ENCODE data around the gene STK33.
"Not testable (repeated sequence)": the region's sequence is repeated elsewhere in the genome, so short reads cannot be mapped to it uniquely, and the experiment has no call there.

STK33 gene

DNA sequence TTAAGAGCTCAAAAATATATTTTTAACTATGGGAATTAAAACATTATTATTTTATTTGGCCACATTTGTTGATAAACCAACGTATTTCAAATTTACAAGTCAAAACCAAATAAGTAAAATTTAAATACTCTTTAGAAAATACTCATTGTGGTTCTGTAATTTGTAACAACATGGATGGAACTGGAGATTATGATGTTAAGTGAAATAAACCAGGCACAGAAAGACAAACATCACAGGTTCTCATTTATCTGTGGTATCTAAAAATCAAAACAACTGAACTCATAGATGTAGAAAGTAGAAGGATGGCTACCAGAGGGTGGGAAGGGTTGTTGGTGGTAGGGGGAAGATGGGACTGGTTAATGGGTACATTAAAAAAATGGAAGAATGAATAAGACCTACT, 50.8 kb downstream of the STK33 start:
- no peak for DNase-seq (ENCODE audit: low spot score)

DNA sequence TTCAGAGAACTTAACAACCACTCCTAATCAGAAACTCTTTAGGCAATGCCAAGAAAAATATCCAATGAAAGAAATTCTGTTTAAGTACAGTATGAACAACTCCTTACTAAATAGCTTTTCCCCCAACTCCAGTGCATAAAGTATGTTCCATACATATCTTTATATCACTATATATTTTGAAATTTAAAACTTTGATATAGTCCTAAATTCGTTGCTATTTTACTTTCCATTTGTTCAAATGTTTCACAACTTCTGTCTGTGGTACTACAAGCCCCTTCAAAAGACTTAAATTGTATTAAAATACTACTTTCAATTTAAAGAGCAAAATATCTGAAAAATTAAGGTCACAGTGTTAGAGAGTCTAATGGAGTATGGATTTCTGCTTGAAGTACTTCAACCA, 52.6 kb downstream of the STK33 start:
- no peak for DNase-seq (ENCODE audit: low spot score)

DNA sequence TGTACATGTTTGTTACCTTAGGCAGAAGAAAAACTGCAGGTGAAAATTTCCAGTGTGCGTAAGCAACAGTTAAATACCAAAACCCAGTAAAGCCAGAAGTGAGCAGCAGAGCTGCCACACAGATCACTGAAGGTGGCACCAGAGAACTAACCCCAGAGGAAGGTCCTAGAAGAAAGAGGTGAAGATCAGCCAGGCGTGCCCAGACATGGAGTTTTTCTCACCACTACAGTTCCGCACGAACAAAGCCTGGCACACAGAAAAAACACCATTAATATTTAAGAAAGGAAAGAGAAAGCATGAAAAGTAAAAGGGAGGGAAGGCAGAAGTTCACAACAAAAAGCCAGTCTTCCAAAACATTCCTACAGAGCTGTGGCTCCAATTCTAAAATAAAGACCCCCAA, 60.7 kb downstream of the STK33 start:
- no peak for DNase-seq (ENCODE audit: low spot score)

DNA sequence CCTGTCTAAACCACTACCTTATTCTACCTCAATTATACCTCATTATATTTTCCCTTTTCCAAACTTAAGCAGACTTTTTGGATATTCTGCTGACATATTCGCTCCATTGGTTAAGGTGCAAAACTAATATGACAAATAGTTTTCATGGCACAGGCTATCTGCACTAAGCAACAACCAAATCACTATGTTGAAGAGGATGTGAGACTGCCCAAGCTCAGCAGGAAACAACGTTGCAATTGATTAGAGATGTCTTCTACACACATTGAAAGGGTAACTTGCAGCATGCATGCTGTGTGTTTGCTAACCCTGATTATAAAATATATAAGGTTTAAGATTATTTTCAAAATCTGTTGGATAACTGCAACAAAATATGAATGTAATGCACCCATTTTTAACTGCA, 61.6 kb downstream of the STK33 start:
- no peak for DNase-seq (ENCODE audit: low spot score)

DNA sequence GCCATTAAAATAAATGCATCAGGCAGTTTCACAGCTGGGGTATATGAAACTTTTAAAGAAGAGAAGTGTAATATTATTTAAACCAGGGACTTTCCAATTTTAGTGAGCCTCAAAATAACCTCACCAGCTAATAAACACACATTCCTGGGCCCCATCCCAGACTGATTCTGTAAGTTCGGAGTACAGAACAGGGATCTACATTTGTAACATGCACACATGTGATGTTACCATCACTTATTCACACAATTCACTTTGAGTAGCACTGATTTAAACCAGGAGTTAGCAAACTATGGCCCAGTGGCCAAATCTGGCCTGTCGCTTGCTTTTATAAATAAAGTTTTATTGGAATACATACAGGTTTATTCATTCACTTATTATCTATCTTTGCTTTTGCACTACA, 62.0 kb downstream of the STK33 start:
- DNase-seq (ENCODE audit: low spot score), result no peak

DNA sequence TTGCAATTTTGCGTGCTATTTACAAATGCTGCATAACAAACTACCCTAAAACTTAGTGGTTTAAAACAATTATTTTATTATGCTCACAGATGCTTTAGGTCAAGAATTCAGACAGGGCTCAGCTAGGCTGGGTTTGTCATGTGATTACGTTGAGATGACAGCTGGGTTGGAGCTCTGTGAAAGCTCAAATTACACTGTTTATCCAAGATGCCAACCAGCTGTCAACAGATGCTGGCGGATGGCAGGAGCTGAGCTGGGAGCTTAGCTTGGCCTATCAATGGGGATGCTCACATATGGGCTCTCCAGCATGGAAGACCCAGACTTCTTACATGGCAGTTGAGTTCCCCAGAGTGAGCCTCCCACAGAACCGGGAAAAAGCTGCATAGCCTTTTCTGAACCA, 62.7 kb downstream of the STK33 start:
- no peak for DNase-seq (ENCODE audit: low spot score)

DNA sequence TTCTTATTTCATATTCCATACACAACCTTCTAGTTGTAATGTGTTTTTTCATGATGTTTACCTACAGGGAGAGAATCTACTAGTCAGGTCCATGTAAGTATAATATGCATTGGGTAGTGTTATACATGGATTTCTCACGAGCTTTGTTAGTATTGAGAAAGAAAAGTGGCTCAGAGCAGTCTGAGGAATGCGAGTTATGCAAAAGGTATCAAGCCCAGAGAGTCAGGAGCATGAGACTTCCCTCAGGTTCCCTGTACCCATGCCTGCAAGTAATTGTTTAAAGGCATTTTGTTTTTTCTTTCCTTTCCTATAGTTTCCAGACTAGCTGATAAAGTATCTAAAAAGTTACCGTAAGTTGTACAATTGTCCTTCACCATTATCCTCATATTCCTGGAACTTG, 66.1 kb downstream of the STK33 start:
- DNase-seq (ENCODE audit: low spot score), result no peak

DNA sequence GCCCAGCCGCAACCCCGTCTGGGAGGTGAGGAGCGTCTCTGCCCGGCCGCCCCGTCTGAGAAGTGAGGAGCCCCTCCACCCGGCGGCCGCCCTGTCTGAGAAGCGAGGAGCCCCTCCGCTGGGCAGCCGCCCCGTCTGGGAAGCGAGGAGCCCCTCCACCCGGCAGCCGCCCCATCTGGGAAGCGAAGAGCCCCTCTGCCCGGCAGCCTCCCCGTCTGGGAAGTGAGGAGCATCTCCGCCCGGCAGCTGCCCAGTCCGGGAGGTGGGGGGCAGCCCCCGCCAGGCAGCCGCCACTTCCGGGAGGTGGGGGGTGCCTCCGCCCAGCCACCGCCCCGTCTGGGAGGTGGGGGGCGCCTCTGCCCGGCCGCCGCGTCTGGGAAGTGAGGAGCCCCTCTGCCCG, 70.6 kb downstream of the STK33 start:
- no peak for DNase-seq (ENCODE audit: low spot score)

DNA sequence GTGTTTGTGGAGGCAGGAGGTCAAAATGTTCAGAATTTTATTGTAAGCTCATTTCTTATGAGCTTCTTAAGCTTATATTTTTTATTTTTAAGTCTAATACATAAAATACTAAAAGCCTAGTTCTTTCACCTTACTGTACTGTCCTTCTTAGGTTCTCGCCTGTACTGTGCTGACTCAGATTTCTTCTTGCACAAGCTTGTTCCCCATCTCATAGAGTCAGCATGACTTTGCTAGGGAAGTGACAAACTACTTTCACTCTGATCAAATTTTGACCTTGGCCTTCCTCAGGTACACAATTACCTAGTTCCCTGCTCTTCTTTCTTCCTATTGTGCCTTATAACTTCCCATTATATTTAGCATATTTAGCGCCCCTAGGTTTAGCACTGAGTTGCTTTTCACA, 81.5 kb downstream of the STK33 start:
- no peak for DNase-seq (ENCODE audit: low spot score)

DNA sequence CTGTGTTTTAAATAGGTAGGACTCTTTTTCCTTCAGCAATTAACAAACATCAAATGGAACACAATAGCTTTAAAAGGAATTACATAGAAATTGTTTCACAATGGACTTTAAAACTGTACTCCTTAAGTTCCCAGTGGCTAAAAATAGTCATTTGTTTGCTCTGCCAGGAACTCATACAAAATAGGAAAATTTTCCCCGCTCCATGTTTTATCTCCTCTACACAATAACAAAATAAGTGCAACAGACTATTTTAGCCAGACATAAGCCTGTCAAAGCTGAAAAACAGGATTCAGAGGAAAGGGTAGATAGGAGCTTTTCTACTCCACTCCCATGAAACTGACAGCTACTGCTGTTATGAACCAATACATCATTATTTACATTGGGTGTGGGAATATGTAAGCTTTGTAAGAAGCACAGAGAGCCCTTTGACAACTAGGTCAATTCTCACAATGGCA, 90.1 kb downstream of the STK33 start:
- DNase-seq (ENCODE audit: low spot score), result no peak

DNA sequence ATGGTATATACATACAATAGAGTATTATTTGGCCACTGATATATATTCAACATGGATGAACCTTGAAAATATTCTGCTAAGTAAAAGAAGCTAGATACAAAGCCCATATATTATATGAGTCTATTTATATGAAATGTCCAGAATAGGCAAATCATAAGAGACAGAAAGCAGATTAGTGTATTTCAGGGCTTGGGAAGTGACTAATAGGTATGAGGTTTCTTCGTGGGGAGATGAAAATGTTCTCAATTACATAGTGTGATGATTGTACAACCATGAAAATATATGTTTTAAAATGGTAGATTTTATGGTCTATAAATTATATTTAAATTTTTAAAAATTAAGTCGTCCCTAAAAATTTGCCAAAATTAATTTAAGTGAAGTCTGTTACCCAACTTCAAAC, 92.2 kb downstream of the STK33 start:
- no peak for DNase-seq (ENCODE audit: low spot score)

DNA sequence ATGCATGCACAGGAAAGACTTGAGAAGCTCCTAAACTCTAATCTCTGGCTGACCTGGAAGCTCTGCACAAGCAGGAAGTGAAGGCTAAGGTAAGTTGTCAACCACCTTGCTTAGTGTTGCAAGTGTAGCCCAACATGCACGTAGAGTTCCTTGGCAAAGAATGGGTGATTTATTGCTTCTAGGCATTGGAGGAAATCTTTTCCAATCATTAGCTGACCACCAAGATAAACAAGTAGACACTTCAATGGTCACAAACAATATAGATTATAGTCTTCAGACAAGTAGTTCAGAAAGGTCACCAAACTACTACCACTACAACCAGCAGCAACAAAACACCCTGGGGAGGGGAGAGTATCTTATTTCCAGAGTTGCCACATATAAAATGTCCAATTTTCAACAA, 105.6 kb downstream of the STK33 start:
- DNase-seq (ENCODE audit: low spot score), result no peak

DNA sequence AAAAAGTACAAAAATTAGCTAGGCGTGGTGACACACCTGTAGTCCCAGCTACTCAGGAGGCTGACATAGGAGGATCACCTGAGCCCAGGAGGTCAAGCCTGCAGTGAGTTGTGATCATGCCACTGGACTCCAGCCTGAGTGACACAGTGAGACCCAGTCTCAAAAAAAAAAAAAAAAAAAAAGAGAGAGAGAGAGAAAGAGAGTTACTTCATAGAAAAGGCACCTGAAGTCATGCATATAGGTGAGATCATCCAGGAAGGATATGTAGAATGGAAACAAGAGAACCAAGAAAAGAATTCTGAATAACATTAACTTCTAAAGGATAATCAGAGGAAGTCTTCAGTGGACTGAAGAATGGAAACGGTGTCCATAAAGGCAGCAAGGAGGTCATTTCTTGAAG, 106.8 kb downstream of the STK33 start:
- no peak for DNase-seq (ENCODE audit: low spot score)

DNA sequence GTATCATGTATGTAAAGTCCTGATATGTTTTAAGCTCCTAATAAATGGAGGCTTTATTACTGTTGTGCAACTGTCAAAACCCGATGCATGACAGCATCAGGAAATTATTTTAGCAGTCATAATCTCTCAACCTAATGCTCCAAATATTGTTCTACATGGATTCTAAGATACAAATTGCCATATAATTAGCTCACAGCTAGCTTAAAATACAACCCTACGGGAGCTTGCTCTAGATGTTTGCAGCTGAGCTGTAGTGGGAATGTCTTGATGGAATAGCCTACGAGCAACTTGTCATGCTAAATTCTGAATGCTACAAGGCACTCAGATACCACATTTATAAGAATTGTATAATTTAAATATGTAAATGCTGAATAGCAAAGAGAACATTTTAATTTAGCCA, 109.8 kb downstream of the STK33 start:
- DNase-seq (ENCODE audit: low spot score), result no peak

DNA sequence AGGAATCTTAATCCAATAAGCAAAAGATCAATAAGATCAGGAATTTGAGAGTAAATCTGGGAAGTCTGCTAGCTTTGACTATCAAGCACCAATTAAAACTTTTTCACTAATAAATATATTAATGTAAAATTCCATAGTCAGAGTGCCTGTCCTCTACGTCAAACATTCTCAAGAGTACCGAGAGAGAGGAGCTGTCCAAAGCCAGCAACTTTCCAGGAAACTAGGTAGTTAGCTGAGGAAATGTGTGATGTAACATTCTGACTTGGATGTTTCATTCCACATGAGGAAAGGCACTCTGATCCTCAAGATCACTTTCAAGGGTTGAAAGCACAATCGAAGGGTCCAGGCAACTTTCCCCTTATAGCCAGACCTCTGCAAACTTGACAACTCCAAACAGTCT, 113.2 kb downstream of the STK33 start:
- no peak for DNase-seq (ENCODE audit: low spot score)

DNA sequence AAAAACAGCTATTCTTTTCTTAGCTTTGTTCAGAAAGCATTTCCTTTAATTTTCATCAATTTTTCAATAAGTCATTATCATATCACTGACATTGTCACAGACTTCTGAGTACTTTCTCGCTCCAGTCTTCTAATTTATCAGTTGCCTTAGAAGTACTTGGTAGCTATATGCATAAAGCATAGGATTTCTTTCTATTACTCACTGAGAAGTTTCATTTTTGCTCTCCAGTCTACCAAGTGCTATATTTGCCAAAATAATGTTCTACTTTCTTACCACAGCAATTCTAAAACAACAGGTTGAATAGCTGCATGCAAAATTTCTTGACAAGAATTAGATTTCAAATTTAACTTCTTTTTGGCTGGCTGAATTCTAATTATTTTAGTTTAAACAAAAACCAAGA, 116.3 kb downstream of the STK33 start:
- no peak for DNase-seq (ENCODE audit: low spot score)

DNA sequence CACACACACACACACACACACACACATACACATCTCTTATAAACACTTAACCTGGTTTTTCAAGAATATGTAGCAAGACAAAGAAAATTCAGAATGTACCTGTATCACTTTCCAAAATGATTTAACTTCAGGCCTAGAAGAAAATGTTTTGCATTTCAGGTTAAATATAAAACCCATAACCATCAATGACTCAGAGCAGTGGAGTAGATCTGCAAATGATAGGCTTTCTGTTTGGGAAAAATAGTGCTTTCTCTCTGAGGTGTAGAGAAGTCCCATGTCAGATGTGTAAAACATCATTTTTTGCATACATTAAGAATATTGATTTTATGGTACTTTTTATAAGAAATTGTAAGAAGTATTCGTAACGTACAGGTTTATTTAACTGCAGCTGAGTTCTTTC, 116.9 kb downstream of the STK33 start:
- no peak for DNase-seq (ENCODE audit: low spot score)

DNA sequence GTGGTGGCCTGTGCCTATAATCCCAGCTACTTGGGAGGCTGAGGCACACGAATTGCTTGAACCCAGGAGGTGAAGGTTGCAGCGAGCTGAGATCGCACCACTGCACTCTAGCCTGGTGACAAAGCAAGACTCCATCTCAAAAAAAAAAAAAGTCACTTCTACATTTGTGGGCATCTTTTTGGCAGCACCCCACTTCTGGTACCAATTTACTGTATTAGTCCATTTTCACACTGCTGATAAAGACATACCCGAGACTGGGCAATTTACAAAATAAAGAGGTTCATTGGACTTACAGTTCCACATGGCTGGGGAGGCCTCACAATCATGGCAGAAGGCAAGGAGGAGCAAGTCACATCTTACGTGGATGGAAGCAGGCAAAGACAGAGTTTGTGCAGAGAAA, 126.2 kb downstream of the STK33 start:
- DNase-seq (ENCODE audit: low spot score), result not testable (repeated sequence)

DNA sequence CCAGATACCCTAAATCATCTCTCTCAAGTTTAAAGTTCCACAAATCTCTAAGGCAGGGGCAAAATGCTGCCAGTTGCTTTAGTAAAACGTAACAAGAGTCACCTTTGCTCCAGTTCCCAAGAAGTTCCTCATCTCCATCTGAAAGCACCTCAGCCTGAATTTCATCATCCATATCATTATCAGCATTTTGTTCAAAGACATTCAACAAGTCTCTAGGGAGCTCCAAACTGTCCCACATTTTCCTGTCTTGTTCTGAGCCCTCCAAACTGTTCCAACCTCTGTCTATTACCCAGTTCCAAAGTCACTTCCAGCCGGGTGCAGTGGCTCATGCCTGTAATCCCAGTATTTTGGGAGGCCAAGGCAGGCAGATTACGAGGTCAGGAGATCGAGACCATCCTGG, 126.7 kb downstream of the STK33 start:
- DNase-seq (ENCODE audit: low spot score), result not testable (repeated sequence)

DNA sequence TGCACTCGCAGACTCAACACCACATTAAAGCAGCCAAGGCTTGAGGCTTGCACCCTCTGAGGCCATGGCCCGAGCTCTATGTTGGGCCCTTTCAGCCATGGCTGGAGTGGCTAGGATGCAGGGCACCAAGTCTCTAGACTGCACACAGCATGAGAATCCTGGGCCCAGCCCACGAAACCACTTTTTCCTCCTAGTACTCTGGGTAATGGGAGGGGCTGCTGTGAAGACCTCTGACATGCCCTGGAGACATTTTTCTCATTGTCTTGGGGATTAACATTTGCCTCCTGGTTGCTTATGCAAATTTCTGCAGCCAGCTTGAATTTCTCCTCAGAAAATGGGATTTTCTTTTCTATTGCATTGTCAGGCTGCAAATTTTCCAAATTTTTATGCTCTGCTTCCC, 127.1 kb downstream of the STK33 start:
- DNase-seq (ENCODE audit: low spot score), result not testable (repeated sequence)

DNA sequence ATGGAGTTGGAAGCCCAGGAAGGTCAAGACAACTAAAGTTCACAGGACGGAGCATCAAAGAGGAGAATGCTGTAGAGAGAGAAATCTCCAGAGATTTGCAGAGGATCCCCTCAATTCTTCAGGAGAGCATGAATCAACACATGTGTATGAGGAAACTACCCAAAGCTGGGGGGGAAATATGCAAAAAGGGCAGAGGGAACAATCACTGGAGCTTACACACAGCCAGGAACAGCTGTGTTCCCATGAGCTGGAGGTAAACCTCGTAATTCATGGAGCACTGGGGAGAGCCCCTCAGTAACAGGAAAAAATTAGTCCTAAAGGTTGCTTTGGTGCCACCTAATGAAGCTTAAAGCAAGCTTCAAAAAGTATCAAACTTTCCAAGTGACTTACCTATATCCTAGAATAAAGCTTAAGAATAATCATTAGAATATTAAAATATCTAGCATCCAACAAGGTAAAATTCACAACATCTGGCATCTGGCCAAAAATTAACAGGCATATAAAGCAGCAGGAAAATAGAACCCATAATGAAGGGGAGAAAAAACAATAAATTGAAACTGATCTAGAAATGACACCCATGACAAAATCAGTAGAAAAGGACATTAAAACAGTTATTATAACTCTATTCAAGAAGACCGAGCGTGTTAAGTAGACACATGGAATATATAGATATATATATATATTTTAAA, 134.2 kb downstream of the STK33 start:
- DNase-seq (ENCODE audit: low spot score), result no peak

DNA sequence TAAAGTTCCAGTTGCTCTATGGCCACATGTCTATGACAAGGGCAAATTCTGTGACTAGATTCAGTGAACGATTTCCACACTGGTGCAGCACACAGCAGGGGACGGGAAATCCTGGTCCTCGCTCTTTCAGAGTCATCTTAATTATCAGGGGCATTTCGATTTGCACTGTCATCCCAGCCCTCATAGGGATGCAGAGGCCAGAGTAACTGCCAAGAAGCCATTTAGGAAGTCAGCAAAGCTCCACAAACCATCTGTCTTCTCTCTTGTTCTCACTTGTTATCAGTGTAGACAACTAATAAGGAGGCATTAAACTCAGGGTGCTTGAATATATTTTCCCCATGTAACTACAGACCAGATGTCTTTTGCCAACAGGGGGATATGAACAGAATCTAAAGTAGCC, 151.7 kb downstream of the STK33 start:
- DNase-seq (ENCODE audit: low spot score), result no peak

DNA sequence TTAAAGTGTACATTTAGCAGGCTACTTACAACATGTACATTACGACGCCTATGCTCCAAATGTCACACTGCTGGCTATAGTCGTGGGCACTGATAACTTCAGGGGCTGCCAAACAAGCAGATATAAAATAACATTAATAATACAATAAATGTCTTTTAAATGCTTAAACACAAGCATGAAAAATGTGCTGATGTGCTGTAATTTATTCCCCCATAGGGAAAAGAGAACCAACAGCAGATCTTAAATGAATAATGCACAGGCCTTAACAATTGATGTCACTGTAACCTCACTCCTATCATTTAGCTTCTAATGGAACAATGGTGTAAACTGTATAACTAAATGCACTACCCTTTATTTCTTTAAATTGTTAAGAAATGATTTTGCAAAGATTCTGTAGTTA, 153.4 kb downstream of the STK33 start:
- no peak for DNase-seq (ENCODE audit: low spot score)

DNA sequence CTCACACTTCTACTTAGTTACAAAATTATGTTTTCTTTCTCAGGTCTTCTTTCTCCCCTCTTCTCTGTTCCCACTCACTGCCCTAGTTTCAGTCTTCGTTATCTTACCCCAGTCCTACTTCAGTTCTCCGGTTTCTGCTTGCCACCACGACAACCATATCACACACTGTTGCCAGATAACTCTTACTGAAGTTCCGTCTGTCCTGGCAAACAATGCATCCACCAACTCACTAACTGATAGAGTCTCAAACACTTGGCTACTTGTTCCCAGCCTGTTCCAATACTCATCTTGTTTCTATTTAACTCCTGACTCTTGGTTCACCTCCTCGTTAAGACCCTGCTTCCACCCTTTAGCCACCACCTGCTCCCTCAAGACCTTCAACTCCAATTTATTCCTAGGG, 164.5 kb downstream of the STK33 start:
- no peak for DNase-seq (ENCODE audit: low spot score)

DNA sequence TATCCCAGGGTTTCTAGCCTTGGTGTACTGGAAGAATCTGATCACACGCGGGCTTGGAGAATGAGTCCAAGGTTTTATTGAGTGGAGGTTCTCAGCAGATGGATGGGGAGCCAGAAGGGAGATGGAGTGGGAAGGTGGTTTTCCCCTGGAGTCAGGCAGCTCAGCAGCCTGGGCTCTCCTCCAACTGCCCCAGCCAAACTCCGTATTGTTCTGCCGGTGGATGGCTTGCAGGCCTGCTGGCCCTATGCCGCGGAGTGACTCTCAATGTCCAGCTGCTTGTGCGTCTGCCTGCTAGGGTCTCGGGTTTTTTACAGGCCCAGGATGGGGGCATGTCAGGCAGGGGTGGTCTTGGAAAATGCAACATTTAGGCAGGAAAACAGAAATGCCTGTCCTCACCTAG, 168.0 kb downstream of the STK33 start:
- no peak for DNase-seq (ENCODE audit: low spot score)
